AG10803 (cell line): Measurements from ENCODE around the gene MARK3.

Experiments used
- DNase-seq: peaks from one replicate; pipeline ENCODE4 v3.0.0; 2010; ENCODE audit warnings: low read depth
- H3K4me3 ChIP-seq: 2 replicates; pipeline ENCODE4 v1.5.1; 2011; ENCODE audit warnings: mild to moderate bottlenecking, low read length, control low read depth
- CTCF ChIP-seq: conservative IDR thresholded peaks from 2 replicates; pipeline ENCODE4 v1.5.1; 2011; ENCODE audit warnings: mild to moderate bottlenecking, low read length, control low read depth, inconsistent platforms

MARK3 gene

GRCh38 chr14:103388664-103389063, 3.4 kb downstream of the MARK3 start:
- no peak for DNase-seq
- H3K4me3 ChIP-seq = no peak overlapping the region
- no peak for TF ChIP-seq CTCF

- DNase-seq = no peak
- H3K4me3 ChIP-seq = no peak overlapping the region
- TF ChIP-seq CTCF = no peak
These were observed 5.4 kb downstream of the MARK3 start for GRCh38 chr14:103390605-103391004.

- DNase-seq = peak; percentile 92
These were observed 5.8 kb downstream of the MARK3 start for GRCh38 chr14:103391048-103391447.

DNA sequence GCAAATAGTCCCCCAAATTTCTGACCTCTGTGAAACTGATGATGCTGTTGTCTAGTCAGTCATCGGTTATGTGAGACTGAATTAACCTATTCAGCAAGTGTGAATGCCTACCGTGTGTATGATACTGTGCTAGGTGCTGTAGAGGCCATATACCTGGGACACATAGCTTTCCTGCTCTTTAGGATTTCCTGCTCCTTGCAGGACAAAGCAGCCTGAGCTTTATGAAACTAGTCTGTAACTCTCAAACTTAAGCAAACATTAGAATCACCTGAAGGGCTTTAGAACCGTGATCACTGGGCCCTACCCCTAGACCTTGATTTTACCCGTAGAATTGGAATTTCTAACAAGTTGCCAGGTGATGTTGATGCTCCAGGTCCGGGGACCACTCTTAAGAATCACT, 6.9 kb downstream of the MARK3 start:
- no peak overlapping the region for H3K4me3 ChIP-seq
- TF ChIP-seq CTCF = no peak
- DNase-seq = no peak

More at GRCh38 chr14:103391048-103391447, 5.8 kb downstream of the MARK3 start:
- no peak overlapping the region for H3K4me3 ChIP-seq
- TF ChIP-seq CTCF = peak; percentile 72

DNA sequence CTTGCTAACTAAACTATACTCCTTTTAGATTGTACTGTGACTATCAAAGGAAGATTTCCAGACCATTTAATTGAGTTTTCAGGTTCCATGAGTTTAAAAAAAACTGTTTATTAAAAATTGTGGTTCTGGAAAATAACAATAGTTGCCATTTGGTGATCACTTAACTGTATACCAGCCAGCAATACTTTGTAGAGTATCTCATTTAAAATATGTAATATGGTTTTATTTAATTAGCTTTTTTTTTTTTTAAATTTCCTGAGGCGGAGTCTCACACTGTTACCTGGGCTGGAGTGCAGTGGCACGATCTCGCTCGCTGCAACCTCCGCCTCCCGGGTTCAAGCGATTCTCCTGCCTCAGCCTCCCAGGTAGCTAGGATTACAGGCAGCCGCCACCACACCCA, 7.4 kb downstream of the MARK3 start:
- TF ChIP-seq CTCF = no peak

DNA sequence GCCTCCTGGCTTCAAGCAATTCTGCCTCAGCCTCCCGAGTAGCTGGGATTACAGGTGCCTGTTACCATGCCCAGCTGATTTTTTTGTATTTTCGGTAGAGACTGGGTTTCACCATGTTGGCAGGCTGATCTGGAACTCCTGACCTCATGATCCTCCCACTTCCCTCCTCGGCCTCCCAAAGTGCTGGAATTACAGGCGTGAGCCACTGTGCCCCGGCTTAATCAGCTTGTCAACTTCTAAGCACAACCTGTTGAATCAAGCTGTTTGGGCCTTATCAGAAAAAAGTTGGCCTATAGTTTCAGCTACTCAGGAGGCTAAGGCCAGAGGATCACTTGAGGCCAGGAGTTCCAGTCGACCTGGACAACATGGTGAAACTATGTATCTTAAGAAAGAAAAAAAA, 7.9 kb downstream of the MARK3 start:
- no peak overlapping the region for H3K4me3 ChIP-seq
- TF ChIP-seq CTCF = no peak
- DNase-seq = no peak

More for the DNA sequence above, 7.4 kb downstream of the MARK3 start:
- no peak for DNase-seq
- no peak overlapping the region for H3K4me3 ChIP-seq

DNA sequence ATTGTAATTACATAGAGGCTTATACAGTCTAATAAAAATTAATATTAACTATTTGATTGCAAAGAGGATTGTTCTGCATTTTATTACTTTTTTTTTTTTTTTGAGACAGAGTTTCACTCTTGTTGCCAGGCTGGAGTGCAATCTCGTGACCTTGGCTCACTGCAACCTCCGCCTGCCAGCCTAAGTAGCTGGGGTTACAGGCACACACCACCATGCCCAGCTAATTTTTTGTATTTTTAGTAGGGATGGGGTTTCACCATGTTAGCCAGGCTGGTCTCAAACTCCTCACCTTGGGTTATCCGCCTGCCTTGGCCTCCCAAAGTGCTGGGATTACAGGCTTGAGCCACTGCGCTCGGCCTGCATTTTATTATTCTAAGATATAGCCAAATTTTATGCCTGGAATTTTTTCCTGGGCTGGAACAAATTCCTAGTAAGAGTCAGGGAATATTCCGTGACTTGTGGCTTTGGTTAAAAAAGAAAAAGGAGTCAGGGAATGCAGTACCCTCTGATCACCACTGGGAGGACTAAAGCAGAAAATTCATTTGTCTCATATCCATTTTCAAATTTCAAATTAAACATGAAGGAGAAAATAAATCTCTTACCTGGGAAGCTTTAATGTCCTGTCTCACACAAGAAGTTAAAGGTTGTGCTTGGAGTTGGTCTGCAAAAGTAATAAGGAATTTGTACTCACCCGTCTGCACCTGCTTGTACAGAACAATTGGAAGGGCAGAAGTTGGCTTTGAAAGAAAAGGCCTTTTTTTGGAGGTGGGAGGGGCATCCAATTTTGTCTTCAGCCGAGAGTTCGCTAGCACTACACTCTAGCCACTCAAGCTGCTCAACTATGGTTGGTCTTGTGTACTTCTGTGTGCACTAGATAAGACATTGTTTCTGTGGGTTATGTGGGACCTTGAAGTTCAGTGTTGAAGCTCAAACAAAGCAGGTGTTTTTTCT, 8.7 kb downstream of the MARK3 start:
- TF ChIP-seq CTCF = peak; percentile 82
- no peak overlapping the region for H3K4me3 ChIP-seq
- peak; percentile 70 for DNase-seq
